Measurements from ENCODE around the gene LPP.

The LPP gene

DNA sequence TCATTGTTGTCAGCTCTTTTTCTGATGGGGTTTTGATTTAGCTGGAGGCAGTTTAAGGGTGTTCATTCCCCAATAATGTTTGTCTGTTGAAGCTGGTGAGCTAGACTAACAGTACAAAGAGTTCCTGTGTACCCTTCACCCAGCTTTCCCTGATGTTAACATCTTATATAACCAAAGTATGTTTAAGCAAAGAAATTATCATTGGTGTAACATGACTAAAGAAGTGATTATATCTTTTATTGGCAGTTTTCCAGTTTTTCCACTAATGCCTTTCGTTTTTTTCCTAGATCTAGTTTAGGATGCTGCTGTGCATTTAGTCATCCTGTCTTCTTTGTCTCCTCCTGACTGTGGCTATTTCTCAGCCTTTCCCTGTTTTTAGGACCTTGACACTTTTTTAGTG, 165.6 kb downstream of the LPP start:
- H3K4me2 ChIP-seq (ENCODE audit: low read length): no peak overlapping the region
- no peak overlapping the region for H2BK120ac ChIP-seq (ENCODE audit: low read depth, low read length)
- peaks cover 2% of the 10 kb centered on the region for H3K79me2 ChIP-seq (ENCODE audit: control insufficient read depth, insufficient read depth, low read length)
- H3K36me3 ChIP-seq (ENCODE audit: control insufficient read depth, insufficient read depth, low read length): no peaks in the 10 kb centered on the region
- no peak overlapping the region for H3K18ac ChIP-seq (ENCODE audit: low read length)
- H3K27ac ChIP-seq (ENCODE audit: low read depth, low read length): no peak overlapping the region
- H3K4me1 ChIP-seq (ENCODE audit: control insufficient read depth, low read depth, low read length): no peaks in the 10 kb centered on the region
- no peak overlapping the region for H3K4me3 ChIP-seq (ENCODE audit: low read length)
- H2BK5ac ChIP-seq (ENCODE audit: low read length): no peak overlapping the region
- peaks cover 8% of the 10 kb centered on the region for H3K79me1 ChIP-seq (ENCODE audit: low read length)
- no CpG with 5 or more reads among the region's 1 CpG for WGBS (ENCODE audit: extremely low coverage, insufficient coverage, low lambda C conversion rate)
- H4K5ac ChIP-seq (ENCODE audit: low read length): no peak overlapping the region
- no peak overlapping the region for H2BK15ac ChIP-seq (replicated peaks; ENCODE audit: low read depth)
- no peak overlapping the region for H4K8ac ChIP-seq (ENCODE audit: low read depth, low read length)
- no peak for DNase-seq
- H3K23ac ChIP-seq (ENCODE audit: low read length): no peak overlapping the region
- H3K4ac ChIP-seq (ENCODE audit: low read depth, low read length): no peak overlapping the region
- H3K9ac ChIP-seq (ENCODE audit: low read length): no peak overlapping the region
- H3K27me3 ChIP-seq (ENCODE audit: insufficient read depth, low read length, poor library complexity): no peaks in the 10 kb centered on the region
- H2AK5ac ChIP-seq (ENCODE audit: low read length): no peak overlapping the region
- no peak overlapping the region for H3K56ac ChIP-seq (ENCODE audit: low read length)

DNA sequence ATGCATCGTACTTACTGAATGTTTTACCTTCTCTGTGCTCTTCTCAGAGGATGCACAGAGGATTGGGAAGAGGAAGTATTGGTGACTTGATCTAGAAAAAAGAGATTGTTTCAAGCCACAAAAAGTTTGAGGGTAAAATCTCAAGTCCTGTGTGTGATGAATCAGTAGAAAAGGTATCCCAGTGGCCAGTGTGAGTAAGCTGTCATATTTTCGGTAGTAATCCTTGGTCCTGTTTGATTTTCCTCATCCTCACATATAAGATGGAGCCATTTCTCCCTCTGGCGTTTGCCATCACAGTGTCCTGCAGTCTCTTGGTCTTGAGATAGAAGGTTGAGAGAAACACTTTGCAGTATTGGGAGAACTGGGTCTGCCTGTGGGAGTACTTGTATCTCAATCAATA, 166.8 kb downstream of the LPP start:
- H4K8ac ChIP-seq (ENCODE audit: low read depth, low read length): no peak overlapping the region
- no peak overlapping the region for H2AK5ac ChIP-seq (ENCODE audit: low read length)
- H2BK5ac ChIP-seq (ENCODE audit: low read length): no peak overlapping the region
- H2BK15ac ChIP-seq (replicated peaks; ENCODE audit: low read depth): no peak overlapping the region
- no peak overlapping the region for H3K4me3 ChIP-seq (ENCODE audit: low read length)
- H3K23ac ChIP-seq (ENCODE audit: low read length): no peak overlapping the region
- no peak overlapping the region for H3K4me2 ChIP-seq (ENCODE audit: low read length)
- H3K9ac ChIP-seq (ENCODE audit: low read length): no peak overlapping the region
- H3K4me1 ChIP-seq (ENCODE audit: control insufficient read depth, low read depth, low read length): no peaks in the 10 kb centered on the region
- DNase-seq: no peak
- H3K27me3 ChIP-seq (ENCODE audit: insufficient read depth, low read length, poor library complexity): no peaks in the 10 kb centered on the region
- no CpG with 5 or more reads among the region's 3 CpGs for WGBS (ENCODE audit: extremely low coverage, insufficient coverage, low lambda C conversion rate)
- no peak overlapping the region for H2BK120ac ChIP-seq (ENCODE audit: low read depth, low read length)
- peaks cover 8% of the 10 kb centered on the region for H3K79me1 ChIP-seq (ENCODE audit: low read length)
- H3K27ac ChIP-seq (ENCODE audit: low read depth, low read length): no peak overlapping the region
- no peak overlapping the region for H4K5ac ChIP-seq (ENCODE audit: low read length)
- no peak overlapping the region for H3K18ac ChIP-seq (ENCODE audit: low read length)
- H3K36me3 ChIP-seq (ENCODE audit: control insufficient read depth, insufficient read depth, low read length): no peaks in the 10 kb centered on the region
- H3K56ac ChIP-seq (ENCODE audit: low read length): no peak overlapping the region
- H3K79me2 ChIP-seq (ENCODE audit: control insufficient read depth, insufficient read depth, low read length): peaks cover 2% of the 10 kb centered on the region
- H3K4ac ChIP-seq (ENCODE audit: low read depth, low read length): no peak overlapping the region

GRCh38 chr3:188321258-188321657, 167.3 kb downstream of the LPP start:
- no peak overlapping the region for H4K8ac ChIP-seq (ENCODE audit: low read depth, low read length)
- H3K9ac ChIP-seq (ENCODE audit: low read length): no peak overlapping the region
- H3K56ac ChIP-seq (ENCODE audit: low read length): no peak overlapping the region
- H3K4me1 ChIP-seq (ENCODE audit: control insufficient read depth, low read depth, low read length): no peaks in the 10 kb centered on the region
- H3K79me2 ChIP-seq (ENCODE audit: control insufficient read depth, insufficient read depth, low read length): peaks cover 2% of the 10 kb centered on the region
- no peak overlapping the region for H2BK5ac ChIP-seq (ENCODE audit: low read length)
- no peak overlapping the region for H3K4me2 ChIP-seq (ENCODE audit: low read length)
- no peak overlapping the region for H3K18ac ChIP-seq (ENCODE audit: low read length)
- H3K36me3 ChIP-seq (ENCODE audit: control insufficient read depth, insufficient read depth, low read length): no peaks in the 10 kb centered on the region
- H3K27me3 ChIP-seq (ENCODE audit: insufficient read depth, low read length, poor library complexity): no peaks in the 10 kb centered on the region
- H3K23ac ChIP-seq (ENCODE audit: low read length): no peak overlapping the region
- H2BK15ac ChIP-seq (replicated peaks; ENCODE audit: low read depth): no peak overlapping the region
- no peak overlapping the region for H3K4ac ChIP-seq (ENCODE audit: low read depth, low read length)
- H3K27ac ChIP-seq (ENCODE audit: low read depth, low read length): no peak overlapping the region
- H4K5ac ChIP-seq (ENCODE audit: low read length): no peak overlapping the region
- H2BK120ac ChIP-seq (ENCODE audit: low read depth, low read length): no peak overlapping the region
- H2AK5ac ChIP-seq (ENCODE audit: low read length): no peak overlapping the region
- no peak for DNase-seq
- H3K4me3 ChIP-seq (ENCODE audit: low read length): no peak overlapping the region
- H3K79me1 ChIP-seq (ENCODE audit: low read length): peaks cover 8% of the 10 kb centered on the region

DNA sequence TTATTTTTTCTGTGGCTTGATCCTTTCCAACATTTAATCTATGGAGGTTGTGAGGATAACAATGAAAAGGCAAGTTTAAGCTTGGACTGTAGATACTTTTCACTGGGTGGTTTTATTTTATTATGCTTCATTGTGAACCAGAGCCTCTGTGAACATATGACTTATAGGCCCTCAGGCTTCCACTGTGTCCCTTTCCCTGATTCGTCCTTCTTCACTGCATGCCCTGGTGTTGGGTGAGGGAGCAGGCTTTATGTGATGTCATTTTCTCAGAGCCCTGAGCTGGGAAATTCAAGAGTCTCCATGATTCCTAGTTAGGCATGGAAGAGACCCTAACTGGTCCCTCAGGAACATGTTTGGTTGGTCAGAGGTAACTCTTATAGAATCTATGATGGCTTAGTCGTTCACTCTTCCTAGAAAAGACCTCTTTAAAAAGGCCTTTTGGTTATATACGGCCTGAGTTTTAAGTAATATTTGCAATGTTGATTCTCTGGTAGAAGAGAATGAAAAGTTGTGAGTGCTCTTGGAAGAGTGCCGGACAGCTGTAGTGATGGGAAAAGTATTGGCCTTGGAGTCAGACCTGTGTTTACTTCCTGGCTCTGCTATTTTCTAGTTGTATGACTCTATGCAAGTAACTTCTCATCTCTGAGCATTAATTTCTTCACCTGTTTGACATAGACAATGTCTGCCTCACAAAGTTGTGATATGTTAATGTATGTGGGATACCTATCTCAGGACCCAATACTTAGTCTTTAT, 168.4 kb downstream of the LPP start:
- Histone ChIP-seq H3K23ac (ENCODE audit: low read length) (no peak overlapping the region), H3K4ac (ENCODE audit: low read depth, low read length) (no peak overlapping the region), H3K79me1 (ENCODE audit: low read length) (peaks cover 6% of the 10 kb centered on the region), H3K79me2 (ENCODE audit: control insufficient read depth, insufficient read depth, low read length) (peaks cover 2% of the 10 kb centered on the region), H3K27ac (ENCODE audit: low read depth, low read length) (no peak overlapping the region), H2BK15ac (replicated peaks; ENCODE audit: low read depth) (no peak overlapping the region), H3K4me2 (ENCODE audit: low read length) (no peak overlapping the region), H3K56ac (ENCODE audit: low read length) (no peak overlapping the region), H2BK5ac (ENCODE audit: low read length) (no peak overlapping the region), H3K9ac (ENCODE audit: low read length) (no peak overlapping the region), H4K8ac (ENCODE audit: low read depth, low read length) (no peak overlapping the region), H2BK120ac (ENCODE audit: low read depth, low read length) (no peak overlapping the region), H3K18ac (ENCODE audit: low read length) (no peak overlapping the region), H2AK5ac (ENCODE audit: low read length) (no peak overlapping the region), H3K4me3 (ENCODE audit: low read length) (no peak overlapping the region), H3K36me3 (ENCODE audit: control insufficient read depth, insufficient read depth, low read length) (no peaks in the 10 kb centered on the region), H3K4me1 (ENCODE audit: control insufficient read depth, low read depth, low read length) (no peaks in the 10 kb centered on the region), H4K5ac (ENCODE audit: low read length) (no peak overlapping the region), H3K27me3 (ENCODE audit: insufficient read depth, low read length, poor library complexity) (no peaks in the 10 kb centered on the region)
- no peak for DNase-seq
- WGBS (ENCODE audit: extremely low coverage, insufficient coverage, low lambda C conversion rate): no CpG with 5 or more reads among the region's 4 CpGs

DNA sequence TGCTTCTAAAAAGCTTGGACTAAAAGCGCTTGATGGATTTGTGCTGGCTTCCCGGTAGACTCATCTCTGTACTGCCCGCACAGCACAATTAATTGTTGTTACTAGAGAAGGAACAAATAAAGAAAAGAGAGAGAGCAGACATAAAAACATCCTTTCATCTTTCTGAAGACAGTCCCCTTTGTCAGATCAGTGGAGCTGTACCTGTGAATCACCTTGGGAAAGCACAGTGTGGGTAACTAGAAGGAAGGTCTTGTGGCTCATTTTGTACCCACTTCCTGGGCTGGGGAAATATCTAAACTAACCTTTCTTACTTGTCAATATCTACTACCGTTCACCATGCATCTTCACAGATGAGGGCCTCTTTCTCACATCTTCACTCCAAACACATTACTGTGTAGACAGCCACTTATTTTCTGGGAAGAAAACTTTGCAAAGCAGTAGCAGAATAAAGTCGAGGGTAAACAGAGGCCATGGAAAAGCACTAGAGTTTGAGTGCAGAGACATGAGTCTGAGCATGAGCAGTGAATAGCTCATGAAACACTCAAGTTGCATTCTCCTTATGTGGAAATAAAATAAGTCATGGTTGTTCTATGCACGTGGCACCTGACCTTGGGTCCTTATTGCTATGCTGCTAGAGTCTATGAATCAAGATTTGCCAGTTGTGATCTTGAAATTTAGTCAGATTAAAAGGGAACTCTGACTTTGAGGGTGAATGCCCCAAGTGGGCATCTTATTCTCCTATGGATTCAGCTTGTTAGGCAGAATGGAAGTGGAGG, 169.3 kb downstream of the LPP start:
- H2BK15ac ChIP-seq (replicated peaks; ENCODE audit: low read depth): no peak overlapping the region
- no peaks in the 10 kb centered on the region for H3K4me1 ChIP-seq (ENCODE audit: control insufficient read depth, low read depth, low read length)
- no peak overlapping the region for H3K4ac ChIP-seq (ENCODE audit: low read depth, low read length)
- H3K4me3 ChIP-seq (ENCODE audit: low read length): no peak overlapping the region
- H3K56ac ChIP-seq (ENCODE audit: low read length): no peak overlapping the region
- H2AK5ac ChIP-seq (ENCODE audit: low read length): no peak overlapping the region
- H3K36me3 ChIP-seq (ENCODE audit: control insufficient read depth, insufficient read depth, low read length): no peaks in the 10 kb centered on the region
- no peak for DNase-seq
- no CpG with 5 or more reads among the region's 6 CpGs for WGBS (ENCODE audit: extremely low coverage, insufficient coverage, low lambda C conversion rate)
- no peak overlapping the region for H3K23ac ChIP-seq (ENCODE audit: low read length)
- H3K27me3 ChIP-seq (ENCODE audit: insufficient read depth, low read length, poor library complexity): no peaks in the 10 kb centered on the region
- H4K8ac ChIP-seq (ENCODE audit: low read depth, low read length): no peak overlapping the region
- H3K9ac ChIP-seq (ENCODE audit: low read length): no peak overlapping the region
- H3K79me2 ChIP-seq (ENCODE audit: control insufficient read depth, insufficient read depth, low read length): peaks cover 2% of the 10 kb centered on the region
- H3K79me1 ChIP-seq (ENCODE audit: low read length): peaks cover 3% of the 10 kb centered on the region
- H3K18ac ChIP-seq (ENCODE audit: low read length): no peak overlapping the region
- no peak overlapping the region for H3K4me2 ChIP-seq (ENCODE audit: low read length)
- no peak overlapping the region for H3K27ac ChIP-seq (ENCODE audit: low read depth, low read length)
- H2BK5ac ChIP-seq (ENCODE audit: low read length): no peak overlapping the region
- H2BK120ac ChIP-seq (ENCODE audit: low read depth, low read length): no peak overlapping the region
- H4K5ac ChIP-seq (ENCODE audit: low read length): no peak overlapping the region
